ENCODE data around the gene ZNF485.
"Not testable (repeated sequence)": the region's sequence is repeated elsewhere in the genome, so short reads cannot be mapped to it uniquely, and the experiment has no call there.

ZNF485 gene

GRCh38 chr10:43585046-43585445 is 21.2 kb upstream of the ZNF485 start:
- Histone ChIP-seq H3K27me3 (ENCODE audit: insufficient read depth, low read length) (peaks cover 3% of the 10 kb centered on the region; the same call in 1 of the 2 replicates), H3K4me1 (ENCODE audit: insufficient read depth, low read length) (no peaks in the 10 kb centered on the region), H3K36me3 (ENCODE audit: insufficient read depth, low read length) (no peaks in the 10 kb centered on the region), H3K27ac (ENCODE audit: low read depth, low read length) (no peak overlapping the region), H3K9ac (ENCODE audit: low read depth, low read length) (no peak overlapping the region), H3K4me3 (ENCODE audit: low read length) (no peak overlapping the region), H3K9me3 (ENCODE audit: insufficient read depth, low read depth, low read length) (no peaks in the 10 kb centered on the region)
- WGBS: 90% methylated on average over 5 of the region's 5 CpGs

GRCh38 chr10:43585981-43586729 is 20.1 kb upstream of the ZNF485 start:
- Histone ChIP-seq H3K4me3 (ENCODE audit: low read length) (no peak overlapping the region), H3K27ac (ENCODE audit: low read depth, low read length) (no peak overlapping the region), H3K36me3 (ENCODE audit: insufficient read depth, low read length) (no peaks in the 10 kb centered on the region), H3K4me1 (ENCODE audit: insufficient read depth, low read length) (no peaks in the 10 kb centered on the region), H3K27me3 (ENCODE audit: insufficient read depth, low read length) (no peaks in the 10 kb centered on the region), H3K9me3 (ENCODE audit: insufficient read depth, low read depth, low read length) (0 out of 2 replicates have a peak, but pooled peaks cover 5% of the 10 kb centered on the region), H3K9ac (ENCODE audit: low read depth, low read length) (no peak overlapping the region)
- 84% methylated on average over 9 of the region's 9 CpGs for WGBS

GRCh38 chr10:43586730-43587115 is 19.5 kb upstream of the ZNF485 start:
- H3K9ac ChIP-seq (ENCODE audit: low read depth, low read length); H3K36me3 ChIP-seq (ENCODE audit: insufficient read depth, low read length); H3K4me1 ChIP-seq (ENCODE audit: insufficient read depth, low read length); H3K9me3 ChIP-seq (ENCODE audit: insufficient read depth, low read depth, low read length); H3K4me3 ChIP-seq (ENCODE audit: low read length); H3K27ac ChIP-seq (ENCODE audit: low read depth, low read length); H3K27me3 ChIP-seq (ENCODE audit: insufficient read depth, low read length): not testable (repeated sequence)
- 88% methylated on average over 3 of the region's 3 CpGs for WGBS

- Histone ChIP-seq H3K9me3 (ENCODE audit: insufficient read depth, low read depth, low read length) (peaks cover 11% of the 10 kb centered on the region; the same call in 1 of the 2 replicates), H3K27me3 (ENCODE audit: insufficient read depth, low read length) (no peaks in the 10 kb centered on the region), H3K36me3 (ENCODE audit: insufficient read depth, low read length) (no peaks in the 10 kb centered on the region), H3K4me3 (ENCODE audit: low read length) (no peak overlapping the region), H3K4me1 (ENCODE audit: insufficient read depth, low read length) (no peaks in the 10 kb centered on the region), H3K9ac (ENCODE audit: low read depth, low read length) (no peak overlapping the region), H3K27ac (ENCODE audit: low read depth, low read length) (no peak overlapping the region)
- 79% methylated on average over 5 of the region's 5 CpGs for WGBS
Measured at GRCh38 chr10:43591303-43591904, 14.8 kb upstream of the ZNF485 start.

GRCh38 chr10:43594944-43595589 is 11.2 kb upstream of the ZNF485 start:
- H3K27ac ChIP-seq (ENCODE audit: low read depth, low read length): no peak overlapping the region
- H3K9me3 ChIP-seq (ENCODE audit: insufficient read depth, low read depth, low read length): peaks cover 11% of the 10 kb centered on the region; the same call in 1 of the 2 replicates
- no peaks in the 10 kb centered on the region for H3K36me3 ChIP-seq (ENCODE audit: insufficient read depth, low read length)
- H3K4me1 ChIP-seq (ENCODE audit: insufficient read depth, low read length): no peaks in the 10 kb centered on the region
- H3K9ac ChIP-seq (ENCODE audit: low read depth, low read length): no peak overlapping the region
- 78% methylated on average over 8 of the region's 8 CpGs for WGBS
- H3K27me3 ChIP-seq (ENCODE audit: insufficient read depth, low read length): no peaks in the 10 kb centered on the region
- H3K4me3 ChIP-seq (ENCODE audit: low read length): no peak overlapping the region

- H3K9me3 ChIP-seq (ENCODE audit: insufficient read depth, low read depth, low read length): peaks cover 11% of the 10 kb centered on the region
Measured at GRCh38 chr10:43595739-43596298, 10.4 kb upstream of the ZNF485 start.

GRCh38 chr10:43596546-43596945 is 9.7 kb upstream of the ZNF485 start:
- no peak overlapping the region for H3K4me3 ChIP-seq (ENCODE audit: low read length)
- no peak overlapping the region for H3K27ac ChIP-seq (ENCODE audit: low read depth, low read length)
- no peak overlapping the region for H3K9ac ChIP-seq (ENCODE audit: low read depth, low read length)
- WGBS: 91% methylated on average over 4 of the region's 4 CpGs
- H3K9me3 ChIP-seq (ENCODE audit: insufficient read depth, low read depth, low read length): peaks cover 12% of the 10 kb centered on the region
- no peaks in the 10 kb centered on the region for H3K36me3 ChIP-seq (ENCODE audit: insufficient read depth, low read length)
- no peaks in the 10 kb centered on the region for H3K4me1 ChIP-seq (ENCODE audit: insufficient read depth, low read length)
- no peaks in the 10 kb centered on the region for H3K27me3 ChIP-seq (ENCODE audit: insufficient read depth, low read length)

More at GRCh38 chr10:43595739-43596298, 10.4 kb upstream of the ZNF485 start:
- Histone ChIP-seq H3K4me3 (ENCODE audit: low read length) (no peak overlapping the region), H3K27ac (ENCODE audit: low read depth, low read length) (no peak overlapping the region), H3K27me3 (ENCODE audit: insufficient read depth, low read length) (no peaks in the 10 kb centered on the region), H3K36me3 (ENCODE audit: insufficient read depth, low read length) (no peaks in the 10 kb centered on the region), H3K4me1 (ENCODE audit: insufficient read depth, low read length) (no peaks in the 10 kb centered on the region), H3K9ac (ENCODE audit: low read depth, low read length) (no peak overlapping the region)
- 86% methylated on average over 6 of the region's 7 CpGs for WGBS

- 85% methylated on average over 2 of the region's 2 CpGs for WGBS
- no peaks in the 10 kb centered on the region for H3K36me3 ChIP-seq (ENCODE audit: insufficient read depth, low read length)
- no peaks in the 10 kb centered on the region for H3K4me1 ChIP-seq (ENCODE audit: insufficient read depth, low read length)
- H3K27ac ChIP-seq (ENCODE audit: low read depth, low read length): no peak overlapping the region
- H3K9ac ChIP-seq (ENCODE audit: low read depth, low read length): no peak overlapping the region
- peaks cover 1% of the 10 kb centered on the region; the same call in 1 of the 2 replicates for H3K27me3 ChIP-seq (ENCODE audit: insufficient read depth, low read length)
- peaks cover 9% of the 10 kb centered on the region for H3K9me3 ChIP-seq (ENCODE audit: insufficient read depth, low read depth, low read length)
- H3K4me3 ChIP-seq (ENCODE audit: low read length): no peak overlapping the region
Measured at GRCh38 chr10:43598446-43598845, 7.8 kb upstream of the ZNF485 start.

GRCh38 chr10:43599333-43599732 is 6.9 kb upstream of the ZNF485 start:
- peaks cover 9% of the 10 kb centered on the region for H3K9me3 ChIP-seq (ENCODE audit: insufficient read depth, low read depth, low read length)
- no peak overlapping the region for H3K4me3 ChIP-seq (ENCODE audit: low read length)
- H3K36me3 ChIP-seq (ENCODE audit: insufficient read depth, low read length): no peaks in the 10 kb centered on the region
- no peak overlapping the region for H3K9ac ChIP-seq (ENCODE audit: low read depth, low read length)
- WGBS: 94% methylated on average over 2 of the region's 2 CpGs
- no peaks in the 10 kb centered on the region for H3K4me1 ChIP-seq (ENCODE audit: insufficient read depth, low read length)
- H3K27me3 ChIP-seq (ENCODE audit: insufficient read depth, low read length): peaks cover 2% of the 10 kb centered on the region; the same call in 1 of the 2 replicates
- H3K27ac ChIP-seq (ENCODE audit: low read depth, low read length): no peak overlapping the region

GRCh38 chr10:43601576-43601975 is 4.7 kb upstream of the ZNF485 start:
- not testable (repeated sequence) for H3K36me3 ChIP-seq (ENCODE audit: insufficient read depth, low read length); H3K4me3 ChIP-seq (ENCODE audit: low read length); H3K9ac ChIP-seq (ENCODE audit: low read depth, low read length); H3K9me3 ChIP-seq (ENCODE audit: insufficient read depth, low read depth, low read length); H3K4me1 ChIP-seq (ENCODE audit: insufficient read depth, low read length); H3K27me3 ChIP-seq (ENCODE audit: insufficient read depth, low read length); H3K27ac ChIP-seq (ENCODE audit: low read depth, low read length)
- 82% methylated on average over 5 of the region's 6 CpGs for WGBS

- Histone ChIP-seq H3K9me3 (ENCODE audit: insufficient read depth, low read depth, low read length) (peaks cover 6% of the 10 kb centered on the region), H3K36me3 (ENCODE audit: insufficient read depth, low read length) (peaks cover 18% of the 10 kb centered on the region; the same call in 1 of the 2 replicates), H3K27me3 (ENCODE audit: insufficient read depth, low read length) (peaks cover 6% of the 10 kb centered on the region; the same call in 1 of the 2 replicates), H3K27ac (ENCODE audit: low read depth, low read length) (no peak overlapping the region), H3K4me1 (ENCODE audit: insufficient read depth, low read length) (peaks cover 5% of the 10 kb centered on the region), H3K4me3 (ENCODE audit: low read length) (peak overlapping the region; percentile 78), H3K9ac (ENCODE audit: low read depth, low read length) (no peak overlapping the region)
- 66% methylated on average over 12 of the region's 12 CpGs for WGBS
Measured at GRCh38 chr10:43605850-43606322, 352 bp upstream of the ZNF485 start.
